H4 (cell line): Measurements from ENCODE around the gene CD274. TPM values are rescaled to one million over a fixed set of nuclear protein-coding genes. Genes with fewer than 3 reads are reported as not detected.
A peak's percentile ranks its signal among the peaks of the same experiment; 100 is the strongest.
"Not testable (repeated sequence)": the region's sequence is repeated elsewhere in the genome, so short reads cannot be mapped to it uniquely, and the experiment has no call there.

Experiments used
- DNase-seq: peaks from one replicate; pipeline ENCODE4 v3.0.0-alpha.2; 2015; ENCODE audit warnings: low spot score
- total RNA-seq: library from RNA; depleted of rRNA; stranded (reverse); fragments of >200 nt; shearing (Covaris generic); gene quantifications from 2 replicates; pipeline ENCODE4 v1.2.3, GENCODE V29; 2014; rRNA removed

CD274 gene
- 0.95 and 1.1 TPM in 2 replicates for total RNA-seq

DNA sequence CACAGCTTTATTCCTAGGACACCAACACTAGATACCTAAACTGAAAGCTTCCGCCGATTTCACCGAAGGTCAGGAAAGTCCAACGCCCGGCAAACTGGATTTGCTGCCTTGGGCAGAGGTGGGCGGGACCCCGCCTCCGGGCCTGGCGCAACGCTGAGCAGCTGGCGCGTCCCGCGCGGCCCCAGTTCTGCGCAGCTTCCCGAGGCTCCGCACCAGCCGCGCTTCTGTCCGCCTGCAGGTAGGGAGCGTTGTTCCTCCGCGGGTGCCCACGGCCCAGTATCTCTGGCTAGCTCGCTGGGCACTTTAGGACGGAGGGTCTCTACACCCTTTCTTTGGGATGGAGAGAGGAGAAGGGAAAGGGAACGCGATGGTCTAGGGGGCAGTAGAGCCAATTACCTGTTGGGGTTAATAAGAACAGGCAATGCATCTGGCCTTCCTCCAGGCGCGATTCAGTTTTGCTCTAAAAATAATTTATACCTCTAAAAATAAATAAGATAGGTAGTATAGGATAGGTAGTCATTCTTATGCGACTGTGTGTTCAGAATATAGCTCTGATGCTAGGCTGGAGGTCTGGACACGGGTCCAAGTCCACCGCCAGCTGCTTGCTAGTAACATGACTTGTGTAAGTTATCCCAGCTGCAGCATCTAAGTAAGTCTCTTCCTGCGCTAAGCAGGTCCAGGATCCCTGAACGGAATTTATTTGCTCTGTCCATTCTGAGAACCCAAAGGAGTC is at the start of gene CD274:
Gene CD274, plus strand, starts transcription at position 184 of the 733 bp plus-strand sequence. CDS start 5,572 bp downstream, outside the sequence.
- DNase-seq: peak; percentile 67

DNA sequence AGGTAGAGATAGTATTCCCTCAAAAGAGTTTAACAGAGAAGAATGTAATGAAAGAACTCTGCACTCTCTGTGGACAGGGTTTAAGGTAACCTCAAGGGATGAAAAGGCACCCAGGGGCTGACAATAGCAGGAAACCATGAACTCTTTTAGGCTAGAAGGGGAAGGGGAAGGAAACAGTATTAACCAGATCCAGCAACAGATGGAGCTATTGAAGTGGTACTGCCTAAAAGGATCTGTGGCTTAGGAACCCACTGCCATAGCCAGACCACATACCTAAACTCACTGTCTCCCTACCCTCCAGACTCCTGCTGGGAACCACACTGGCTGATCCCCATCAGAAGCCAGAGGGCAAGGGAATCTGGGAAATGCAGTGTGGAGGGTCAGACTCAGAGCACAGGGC is 48.1 kb upstream of the CD274 start:
- no peak for DNase-seq

DNA sequence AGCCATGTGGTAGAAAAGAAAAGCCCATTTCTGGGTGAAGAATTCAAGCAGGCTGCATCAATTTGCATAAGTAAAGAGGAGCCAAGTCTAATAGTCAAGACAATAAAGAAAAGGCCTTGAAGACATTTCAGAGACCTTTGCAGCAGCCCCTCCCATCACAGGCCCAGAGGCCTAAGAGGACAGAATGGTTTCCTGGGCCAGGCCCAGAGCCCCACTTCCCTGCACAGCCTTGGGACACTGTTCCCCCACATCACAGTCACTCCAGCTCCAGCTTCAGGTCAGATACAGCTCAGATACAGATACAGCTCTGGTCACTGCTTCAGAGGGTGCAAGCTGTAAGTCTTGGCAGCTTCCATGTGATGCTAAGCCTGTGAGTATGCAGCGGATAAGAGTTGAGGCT is 41.7 kb upstream of the CD274 start:
- DNase-seq: no peak

DNA sequence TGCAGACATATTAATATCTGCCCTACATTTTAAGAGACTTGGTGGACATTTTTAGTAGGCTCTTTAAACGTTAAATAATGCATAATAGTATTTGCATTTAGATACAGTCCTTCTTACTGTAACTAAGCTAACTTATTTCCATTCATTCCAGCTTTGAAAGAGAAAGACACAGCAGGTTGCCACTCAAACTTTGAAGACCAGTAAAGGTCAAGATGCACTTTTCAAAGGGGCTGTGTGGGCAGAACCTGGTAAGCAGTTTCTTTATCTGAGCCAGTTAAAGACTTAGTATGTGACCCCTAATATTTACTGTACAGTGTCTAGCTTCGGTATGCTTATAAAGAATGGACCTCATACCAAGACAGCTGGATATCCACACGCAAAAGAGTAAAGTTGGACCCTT is 33.4 kb upstream of the CD274 start:
- no peak for DNase-seq

DNA sequence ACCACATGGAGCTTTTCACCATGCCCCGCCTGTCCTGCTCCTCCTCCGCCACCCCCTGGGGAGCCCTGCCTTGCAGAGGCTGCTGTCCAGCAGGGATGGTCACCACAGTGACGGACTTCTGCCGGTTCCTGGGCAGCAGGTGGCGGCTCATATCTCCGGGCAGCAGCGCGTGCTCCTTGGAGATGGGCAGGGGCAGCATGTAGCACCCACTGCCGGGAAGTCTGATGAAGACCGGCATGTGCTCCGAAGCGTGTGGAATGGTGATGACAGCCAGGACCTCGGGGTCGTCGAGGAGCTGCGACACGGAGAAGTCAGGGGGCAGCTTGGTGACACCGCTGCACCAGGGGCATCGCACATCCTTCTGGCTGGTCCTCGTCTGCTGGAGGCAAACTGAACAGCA is 31.9 kb upstream of the CD274 start:
- no peak for DNase-seq

DNA sequence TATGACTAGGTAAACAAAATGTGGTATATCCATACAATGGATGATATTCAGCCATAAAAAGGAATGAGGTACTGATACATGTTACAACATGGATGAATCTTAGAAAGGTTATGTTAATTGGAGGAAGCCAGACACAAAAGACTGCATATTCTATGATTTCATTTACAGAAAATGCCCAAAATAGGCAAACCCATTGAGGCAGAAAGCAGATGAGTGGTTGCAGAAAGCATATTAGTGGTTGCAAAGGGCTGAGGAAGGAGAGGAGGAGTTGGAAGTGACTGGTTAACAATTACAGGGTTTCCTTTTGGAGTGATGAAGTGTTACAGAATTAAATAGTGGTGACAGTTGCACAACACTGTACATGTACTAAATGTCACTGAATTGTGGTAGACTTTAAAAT is 30.4 kb upstream of the CD274 start:
- DNase-seq: no peak

DNA sequence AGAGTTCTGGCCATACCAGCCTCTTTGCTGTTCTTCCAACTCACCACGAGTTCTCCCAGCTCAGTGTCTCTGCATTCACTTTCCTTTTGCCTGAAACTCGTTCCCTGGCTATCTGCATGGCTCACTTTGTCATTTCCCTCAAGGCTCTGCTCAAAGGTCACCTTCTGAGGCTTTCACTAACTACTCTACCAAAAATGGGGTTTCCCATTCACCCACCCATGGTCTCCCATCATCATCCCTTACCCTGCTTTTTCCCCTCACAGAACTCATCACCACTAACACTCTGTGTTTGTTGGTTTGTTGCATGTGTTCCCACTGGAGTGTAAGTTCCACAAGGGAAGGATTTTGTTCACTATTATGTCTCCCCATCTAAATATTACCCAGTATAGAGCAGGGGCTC is 29.2 kb upstream of the CD274 start:
- DNase-seq: no peak

- no peak for DNase-seq
Measured at GRCh38 chr9:5422276-5422675, 28.1 kb upstream of the CD274 start.

- DNase-seq: peak; percentile 15
Measured at GRCh38 chr9:5425006-5425628, 25.2 kb upstream of the CD274 start.

GRCh38 chr9:5427005-5427404 is 23.3 kb upstream of the CD274 start:
- DNase-seq: no peak

- DNase-seq: no peak
Measured at GRCh38 chr9:5428172-5428571, 22.2 kb upstream of the CD274 start.

DNA sequence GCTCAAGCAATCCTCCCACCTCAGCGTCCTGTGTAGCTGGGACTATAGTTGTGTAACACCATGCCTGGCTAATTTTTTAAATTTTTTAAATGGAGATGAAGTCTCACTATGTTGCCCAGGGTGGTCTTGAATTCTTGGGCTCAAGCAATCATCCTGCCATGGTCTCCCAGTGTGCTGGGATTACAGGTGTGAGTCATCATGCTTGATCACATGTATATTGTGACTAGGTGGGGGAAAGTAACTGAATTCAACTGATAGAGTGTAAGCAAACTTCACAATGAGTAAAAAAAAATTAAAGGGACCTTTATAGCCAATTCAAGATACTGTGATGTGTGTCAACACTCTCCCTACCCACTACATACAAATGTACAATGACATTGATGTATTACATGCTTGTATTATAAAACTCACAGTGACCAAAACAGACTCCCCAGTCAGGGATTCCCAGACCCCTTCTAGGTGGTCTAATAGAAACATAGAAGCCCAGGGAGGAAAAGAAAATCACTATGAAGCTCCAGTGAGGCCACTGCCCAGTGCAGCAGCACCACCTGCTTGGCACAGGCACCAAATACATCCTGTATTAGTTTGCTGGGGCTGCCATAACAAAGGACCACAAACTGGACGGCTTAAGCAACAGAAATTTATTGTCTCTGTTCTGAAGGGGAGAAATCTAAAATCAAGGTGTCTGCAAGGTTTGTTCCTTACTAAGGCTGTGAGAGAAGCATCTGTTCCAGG is 21.4 kb upstream of the CD274 start:
- no peak for DNase-seq

- DNase-seq: no peak
Measured at GRCh38 chr9:5429873-5430564, 20.3 kb upstream of the CD274 start.

- no peak for DNase-seq
Measured at GRCh38 chr9:5430912-5431311, 19.4 kb upstream of the CD274 start.

GRCh38 chr9:5432890-5433289 is 17.5 kb upstream of the CD274 start:
- not testable (repeated sequence) for DNase-seq

- not testable (repeated sequence) for DNase-seq
Measured at GRCh38 chr9:5433328-5433727, 17.0 kb upstream of the CD274 start.

DNA sequence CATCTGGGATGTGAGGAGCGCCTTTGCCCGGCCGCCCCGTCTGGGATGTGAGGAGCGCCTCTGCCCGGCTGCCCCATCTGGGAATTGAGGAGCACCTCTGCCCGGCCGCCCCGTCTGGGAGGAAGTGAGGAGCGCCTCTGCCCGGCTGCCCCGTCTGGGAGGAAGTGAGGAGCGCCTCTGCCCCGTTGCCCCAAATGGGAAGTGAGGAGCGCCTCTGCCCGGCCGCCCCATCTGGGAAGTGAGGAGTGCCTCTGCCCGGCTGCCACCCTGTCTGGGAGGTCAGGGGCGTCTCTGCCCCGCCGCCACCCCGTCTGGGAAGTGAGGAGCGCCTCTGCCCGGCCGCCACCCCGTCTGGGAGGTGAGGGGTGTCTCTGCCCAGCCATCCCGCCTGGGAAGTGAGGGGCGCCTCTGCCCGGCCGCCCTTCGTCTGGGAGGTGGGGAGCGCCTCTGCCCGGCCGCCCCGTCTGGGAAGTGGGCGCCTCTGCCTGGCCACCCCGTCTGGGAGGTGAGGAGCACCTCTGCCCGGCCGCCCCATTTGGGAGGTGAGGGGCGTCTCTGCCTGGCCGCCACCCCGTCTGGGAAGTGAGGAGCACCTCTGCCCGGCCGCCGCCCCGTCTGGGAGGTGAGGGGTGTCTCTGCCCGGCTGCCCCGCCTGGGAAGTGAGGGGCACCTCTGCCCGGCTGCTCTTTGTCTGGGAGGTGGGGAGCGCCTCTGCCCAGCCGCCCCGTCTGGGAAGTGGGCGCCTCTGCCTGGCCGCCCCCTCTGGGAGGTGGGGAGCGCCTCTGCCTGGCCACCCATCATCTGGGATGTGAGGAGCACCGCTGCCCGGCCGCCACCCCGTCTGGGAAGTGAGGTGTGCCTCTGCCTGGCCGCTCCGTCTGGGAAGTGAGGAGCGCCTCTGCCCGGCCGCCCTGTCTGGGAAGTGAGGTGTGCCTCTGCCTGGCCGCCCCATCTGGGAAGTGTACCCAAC is 16.2 kb upstream of the CD274 start:
- not testable (repeated sequence) for DNase-seq

DNA sequence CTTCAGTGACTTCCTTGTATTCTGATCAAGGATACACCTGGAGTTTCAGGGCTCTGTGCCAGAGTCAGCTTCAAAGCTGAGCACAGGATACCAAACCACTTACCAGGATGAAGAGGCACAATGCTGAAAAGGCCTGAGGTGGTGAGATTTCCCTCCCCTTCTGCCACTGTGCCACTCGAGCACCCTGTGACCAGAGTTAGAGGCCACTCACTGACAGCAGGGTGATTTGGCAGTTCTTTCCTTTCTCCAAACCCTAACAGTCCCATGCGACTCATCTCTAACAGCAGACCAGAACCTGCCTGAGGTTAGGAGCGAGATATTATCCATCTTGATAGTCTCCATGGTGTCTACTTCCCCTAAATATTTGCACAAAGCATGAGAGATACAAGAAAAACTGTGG is 14.4 kb upstream of the CD274 start:
- no peak for DNase-seq

DNA sequence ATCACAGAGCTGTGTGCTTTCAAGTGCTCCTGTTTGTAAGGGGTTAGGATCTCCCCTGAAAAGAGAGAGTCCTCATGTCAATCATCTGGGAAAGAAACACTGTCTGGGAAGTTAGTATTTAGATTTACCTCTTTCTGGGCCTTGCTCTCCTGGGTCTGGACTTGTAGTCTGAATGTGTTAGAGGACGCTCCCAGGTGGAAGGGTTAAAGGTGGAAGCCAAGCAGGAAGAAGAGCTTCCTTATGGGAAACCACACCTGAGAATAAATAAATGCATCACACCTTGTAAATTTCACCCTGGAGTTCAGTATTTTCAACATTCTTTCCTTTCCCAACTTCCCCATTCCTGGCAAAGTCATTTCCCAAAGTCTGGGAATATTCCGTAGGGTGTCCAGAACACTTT is 13.9 kb upstream of the CD274 start:
- no peak for DNase-seq

- peak; percentile 84 for DNase-seq
Measured at GRCh38 chr9:5437254-5438216, 12.8 kb upstream of the CD274 start, which contains the start of gene PLGRKT. Gene PLGRKT (minus strand): TSS chr9:5437925. CDS start chr9:5431977, 5,948 bp downstream.
